NCI-H2171 treated with DMSO at 0.1 percent for 48 hours (cell line): ENCODE measurements around the gene PDZD7.
"Not testable (repeated sequence)": the region's sequence is repeated elsewhere in the genome, so short reads cannot be mapped to it uniquely, and the experiment has no call there.

Experiments used
- DNase-seq: peaks from one replicate; lab custom pipeline; 2025; lab: John Stamatoyannopoulos, UW

PDZD7 gene

DNA sequence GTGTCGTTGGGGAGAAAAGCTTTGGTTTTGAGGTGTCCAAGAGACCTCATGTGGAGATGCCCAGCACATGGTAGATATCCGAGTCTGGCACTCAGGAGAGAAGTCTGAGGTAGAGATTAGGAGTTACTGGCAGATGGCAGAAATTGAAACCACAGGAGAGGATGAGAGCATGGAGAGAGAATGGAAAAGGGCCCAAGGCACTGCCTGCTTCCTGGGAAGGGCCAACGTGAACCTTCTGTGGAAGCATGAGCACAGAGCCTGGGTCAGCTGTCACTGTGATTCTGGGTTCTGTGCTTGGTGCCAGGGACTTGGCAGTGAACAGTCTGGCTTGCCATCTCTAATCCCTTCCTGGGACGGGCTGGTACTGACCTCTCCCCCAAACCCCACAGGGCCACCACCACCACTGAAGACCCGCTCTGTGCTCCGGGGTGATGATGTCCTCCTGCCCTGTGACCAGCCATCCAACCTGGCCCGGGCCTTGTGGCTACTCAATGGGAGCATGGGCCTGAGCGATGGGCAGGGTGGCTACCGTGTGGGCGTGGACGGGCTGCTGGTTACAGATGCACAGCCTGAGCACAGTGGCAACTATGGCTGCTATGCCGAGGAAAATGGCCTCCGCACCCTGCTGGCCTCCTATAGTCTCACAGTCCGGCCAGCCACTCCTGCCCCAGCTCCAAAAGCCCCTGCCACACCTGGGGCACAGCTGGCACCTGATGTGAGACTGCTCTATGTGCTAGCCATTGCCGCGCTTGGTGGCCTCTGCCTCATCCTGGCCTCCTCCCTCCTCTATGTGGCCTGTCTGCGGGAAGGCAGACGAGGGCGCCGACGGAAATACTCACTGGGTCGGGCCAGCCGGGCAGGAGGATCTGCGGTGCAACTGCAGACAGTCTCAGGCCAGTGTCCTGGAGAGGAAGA lies 47.8 kb downstream of the PDZD7 start:
- no peak for DNase-seq

DNA sequence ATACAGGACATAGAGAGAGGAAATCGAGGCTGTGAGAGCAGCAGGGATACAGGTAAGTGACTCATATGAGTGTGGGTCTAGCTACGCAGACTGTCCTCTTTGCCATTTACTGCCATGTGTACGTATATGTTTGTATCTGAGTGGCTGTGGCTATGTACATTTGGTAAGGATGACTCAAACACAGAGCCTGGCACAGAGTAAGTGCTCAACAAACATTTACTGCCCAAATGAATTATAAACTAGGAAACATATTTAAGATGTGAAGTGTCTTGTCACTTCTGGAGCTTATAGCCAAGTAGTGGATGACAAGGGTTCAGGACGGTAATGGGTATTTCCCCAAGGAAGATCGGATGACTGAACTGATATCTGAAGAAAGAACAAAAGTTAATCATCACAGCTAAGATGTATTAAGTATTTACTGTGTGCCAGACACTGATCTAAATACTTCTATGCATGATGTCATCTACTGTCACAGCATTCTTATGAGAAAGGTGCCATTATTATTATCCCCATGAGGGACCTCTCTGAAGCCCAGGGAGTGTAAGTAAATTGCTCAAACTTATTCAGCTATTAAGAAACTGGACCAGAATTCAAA lies 49.7 kb downstream of the PDZD7 start:
- DNase-seq: no peak

DNA sequence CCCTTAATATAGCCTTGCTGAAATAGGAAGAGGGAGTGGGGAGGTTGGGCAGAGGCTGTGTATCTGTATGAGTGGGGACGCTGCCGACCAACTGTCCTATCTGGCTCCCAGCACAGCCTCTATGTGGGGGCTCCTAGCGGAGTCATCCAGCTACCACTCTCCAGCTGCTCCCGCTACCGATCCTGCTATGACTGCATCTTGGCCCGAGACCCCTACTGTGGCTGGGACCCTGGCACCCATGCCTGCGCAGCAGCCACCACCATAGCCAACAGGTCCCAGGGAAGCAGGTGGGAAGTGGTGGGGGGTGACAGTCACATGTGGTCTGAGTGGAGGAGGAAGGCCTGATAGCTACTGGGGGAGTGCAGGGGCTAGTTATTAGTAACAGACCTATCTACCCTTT lies 50.2 kb downstream of the PDZD7 start:
- no peak for DNase-seq

DNA sequence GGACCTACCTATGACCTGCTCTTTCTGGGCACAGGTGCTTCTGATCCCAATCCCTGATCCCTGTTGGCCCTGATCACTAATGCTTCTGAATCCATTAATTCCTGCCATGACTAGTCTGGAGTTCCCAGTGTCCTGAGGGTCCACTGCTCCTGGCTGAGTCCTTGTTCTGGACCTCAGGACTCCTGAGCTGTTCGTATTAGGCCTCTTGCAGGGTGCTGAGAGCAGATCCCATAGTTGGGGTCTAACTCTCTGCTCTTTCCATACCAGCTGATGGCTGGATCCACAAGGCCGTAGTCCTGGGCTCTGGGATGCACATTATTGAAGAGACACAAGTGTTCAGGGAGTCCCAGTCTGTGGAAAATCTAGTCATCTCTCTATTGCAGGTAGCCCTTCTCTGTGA lies 50.6 kb downstream of the PDZD7 start:
- DNase-seq: no peak

DNA sequence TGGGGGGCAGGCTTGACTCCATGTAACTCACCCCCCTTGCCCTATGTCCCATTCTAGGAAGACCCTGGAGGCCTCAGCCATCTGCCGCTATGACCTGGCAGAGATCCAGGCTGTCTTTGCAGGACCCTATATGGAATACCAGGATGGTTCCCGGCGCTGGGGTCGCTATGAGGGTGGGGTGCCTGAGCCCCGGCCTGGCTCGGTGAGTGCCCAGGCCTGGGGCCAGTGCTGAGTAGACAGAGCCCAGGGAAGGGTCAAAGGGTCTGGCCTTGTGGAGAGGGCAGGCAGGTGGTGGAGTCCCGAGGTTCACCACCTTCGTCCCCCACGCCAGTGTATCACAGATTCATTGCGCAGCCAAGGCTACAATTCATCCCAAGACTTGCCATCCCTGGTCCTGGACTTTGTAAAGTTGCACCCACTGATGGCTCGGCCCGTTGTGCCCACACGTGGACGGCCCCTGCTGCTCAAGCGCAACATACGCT lies 51.1 kb downstream of the PDZD7 start:
- no peak for DNase-seq

DNA sequence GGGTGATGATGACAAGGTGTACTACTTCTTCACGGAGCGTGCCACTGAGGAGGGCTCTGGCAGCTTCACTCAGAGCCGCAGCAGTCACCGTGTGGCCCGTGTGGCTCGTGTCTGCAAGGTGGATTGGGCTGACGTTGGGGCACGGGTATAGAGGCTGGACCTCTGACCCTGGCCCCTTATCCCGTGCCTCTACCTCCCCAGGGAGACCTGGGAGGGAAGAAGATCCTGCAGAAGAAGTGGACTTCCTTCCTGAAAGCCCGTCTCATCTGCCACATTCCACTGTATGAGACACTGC lies 52.1 kb downstream of the PDZD7 start:
- no peak for DNase-seq

DNA sequence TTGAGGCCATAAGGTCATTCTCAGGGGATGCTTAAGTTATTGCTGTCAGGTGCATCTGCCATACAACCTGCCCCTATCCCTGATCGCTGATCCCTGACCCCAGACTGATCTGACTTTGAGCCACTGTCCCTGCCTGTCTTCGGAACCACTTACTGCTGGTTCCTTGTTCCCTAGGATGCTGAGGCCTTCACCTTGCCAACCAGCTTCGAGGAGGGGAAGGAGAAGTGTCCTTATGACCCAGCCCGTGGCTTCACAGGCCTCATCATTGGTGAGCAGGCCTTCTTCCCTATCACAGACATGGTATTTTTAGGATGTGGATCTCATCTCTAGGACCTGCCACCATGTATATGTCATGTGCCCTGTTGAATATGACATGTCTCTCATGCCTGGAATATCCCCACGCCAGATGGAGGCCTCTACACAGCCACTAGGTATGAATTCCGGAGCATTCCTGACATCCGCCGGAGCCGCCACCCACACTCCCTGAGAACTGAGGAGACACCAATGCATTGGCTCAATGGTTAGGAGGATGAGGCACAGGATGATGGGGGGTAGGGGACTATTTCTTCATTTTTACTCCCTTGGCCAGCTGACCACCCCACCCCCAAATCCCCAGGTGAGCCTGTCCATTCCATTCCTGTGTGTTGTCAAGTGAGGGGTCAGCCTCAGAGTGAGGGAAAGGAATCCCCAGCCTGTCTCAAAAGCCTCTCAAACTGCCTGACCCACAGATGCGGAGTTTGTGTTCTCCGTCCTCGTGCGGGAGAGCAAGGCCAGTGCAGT lies 52.6 kb downstream of the PDZD7 start:
- DNase-seq: no peak

DNA sequence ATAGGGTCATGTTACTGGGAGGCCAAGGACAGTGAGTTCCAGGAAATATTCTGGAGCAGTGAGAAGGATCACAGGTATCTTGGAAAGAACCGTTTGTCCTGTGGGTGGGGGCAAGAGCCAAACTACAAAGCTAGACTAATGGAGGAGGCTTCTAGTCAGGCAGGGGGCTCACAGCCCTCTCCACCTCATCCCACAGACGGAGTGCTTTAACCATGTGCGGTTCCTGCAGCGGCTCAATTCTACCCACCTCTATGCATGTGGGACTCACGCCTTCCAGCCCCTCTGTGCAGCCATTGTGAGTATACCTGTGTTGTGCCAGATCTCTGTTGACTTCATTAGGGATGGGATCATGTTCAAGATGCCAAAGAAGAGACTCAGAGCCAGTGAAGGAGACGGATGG lies 53.5 kb downstream of the PDZD7 start:
- DNase-seq: no peak

DNA sequence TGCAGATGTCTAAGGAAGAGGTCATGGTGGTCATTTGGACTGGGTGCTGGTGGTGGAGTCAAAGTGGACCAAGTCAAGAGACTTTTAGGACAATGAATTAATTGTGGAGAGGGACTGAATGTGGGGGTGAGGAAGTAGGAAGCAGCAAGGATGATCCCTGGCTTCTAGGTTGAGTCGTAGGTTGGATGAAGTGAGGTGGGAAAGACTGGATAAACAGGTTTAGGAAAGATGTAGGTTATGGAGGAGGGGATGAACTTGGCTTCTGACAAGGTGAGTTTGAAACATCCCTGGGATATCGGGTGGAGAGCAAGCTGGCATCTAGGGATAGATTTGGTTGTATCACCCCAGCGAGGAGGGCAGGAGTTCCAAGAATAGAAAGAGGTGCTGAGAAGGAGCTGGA lies 54.0 kb downstream of the PDZD7 start:
- no peak for DNase-seq

DNA sequence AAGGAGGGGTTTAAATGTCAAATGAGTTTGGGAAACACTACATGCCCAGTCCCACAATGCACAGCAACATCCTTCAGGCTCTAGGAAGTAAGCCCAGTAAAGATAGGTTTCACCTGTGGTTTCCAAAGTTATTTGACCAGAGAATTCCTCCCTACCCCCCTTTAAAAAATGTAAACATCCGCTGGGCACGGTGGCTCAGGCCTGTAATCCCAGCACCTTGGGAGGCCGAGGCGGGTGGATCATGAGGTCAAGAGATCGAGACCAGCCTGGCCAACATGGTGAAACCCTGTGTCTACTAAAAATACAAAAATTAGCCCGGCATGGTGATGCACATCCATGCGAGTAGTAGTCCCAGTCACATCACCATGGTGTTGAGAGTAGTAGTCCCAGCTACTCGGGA lies 55.5 kb downstream of the PDZD7 start:
- DNase-seq: not testable (repeated sequence)

DNA sequence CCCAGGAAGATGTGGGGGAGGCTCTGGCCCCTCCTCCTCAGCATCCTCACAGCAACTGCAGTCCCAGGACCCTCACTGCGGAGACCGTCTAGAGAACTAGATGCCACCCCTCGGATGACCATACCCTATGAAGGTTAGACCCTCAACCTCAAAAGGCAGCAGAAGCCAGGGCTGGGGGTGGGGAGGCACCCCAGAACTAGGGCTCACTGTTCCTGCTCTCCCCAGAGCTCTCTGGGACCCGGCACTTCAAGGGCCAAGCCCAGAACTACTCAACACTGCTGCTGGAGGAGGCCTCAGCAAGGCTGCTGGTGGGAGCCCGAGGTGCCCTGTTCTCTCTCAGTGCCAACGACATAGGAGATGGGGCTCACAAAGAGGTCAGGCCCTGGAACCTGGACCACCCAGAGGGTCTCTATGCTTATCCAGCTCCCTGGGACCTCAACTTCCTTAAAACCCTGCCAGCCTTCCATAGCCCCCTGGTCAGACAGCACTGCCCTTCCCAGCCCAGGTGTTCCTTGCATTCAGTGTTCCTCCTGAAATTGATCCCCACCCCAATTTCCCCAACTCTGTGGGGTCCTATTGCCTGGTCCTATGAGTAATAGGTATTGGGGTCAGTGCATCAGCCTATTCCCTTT lies 57.9 kb downstream of the PDZD7 start:
- DNase-seq: no peak

DNA sequence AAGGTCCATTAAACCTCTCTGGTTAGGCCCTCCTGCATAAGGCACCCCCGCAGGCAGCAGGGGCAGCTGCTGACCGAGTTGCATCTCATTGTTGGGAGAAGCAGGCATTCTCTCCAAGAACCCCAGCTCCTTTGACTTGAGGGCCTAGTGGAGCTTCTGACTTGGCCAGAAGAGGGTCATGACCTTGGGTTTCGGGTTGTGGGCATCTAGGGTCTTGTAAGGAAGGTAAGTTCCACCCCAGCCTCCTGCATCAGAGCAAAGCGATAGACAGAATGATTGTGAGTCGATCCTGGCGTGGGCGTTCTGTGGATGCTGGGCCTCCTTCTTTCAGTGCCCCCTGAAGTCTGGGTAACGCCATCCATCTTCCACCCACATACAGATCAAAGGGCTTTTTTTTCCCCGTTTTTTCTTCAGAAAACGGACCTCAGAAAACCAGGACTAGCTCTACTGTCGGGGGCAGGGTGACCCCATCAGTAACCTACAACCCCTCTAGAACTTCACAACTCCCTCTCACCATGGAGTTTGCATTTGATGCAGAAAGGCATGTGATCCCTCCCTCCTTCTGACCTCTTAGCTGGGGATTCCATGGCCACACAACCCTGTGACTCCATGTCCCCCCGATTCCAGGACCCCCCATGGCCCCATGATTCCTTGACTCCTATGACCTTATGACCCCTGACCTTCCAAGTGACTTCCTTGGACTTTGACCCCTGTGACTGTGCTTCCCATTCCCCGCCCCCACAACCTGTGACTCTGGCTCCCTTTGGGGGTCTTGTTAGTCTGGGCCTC lies 58.6 kb downstream of the PDZD7 start:
- no peak for DNase-seq

DNA sequence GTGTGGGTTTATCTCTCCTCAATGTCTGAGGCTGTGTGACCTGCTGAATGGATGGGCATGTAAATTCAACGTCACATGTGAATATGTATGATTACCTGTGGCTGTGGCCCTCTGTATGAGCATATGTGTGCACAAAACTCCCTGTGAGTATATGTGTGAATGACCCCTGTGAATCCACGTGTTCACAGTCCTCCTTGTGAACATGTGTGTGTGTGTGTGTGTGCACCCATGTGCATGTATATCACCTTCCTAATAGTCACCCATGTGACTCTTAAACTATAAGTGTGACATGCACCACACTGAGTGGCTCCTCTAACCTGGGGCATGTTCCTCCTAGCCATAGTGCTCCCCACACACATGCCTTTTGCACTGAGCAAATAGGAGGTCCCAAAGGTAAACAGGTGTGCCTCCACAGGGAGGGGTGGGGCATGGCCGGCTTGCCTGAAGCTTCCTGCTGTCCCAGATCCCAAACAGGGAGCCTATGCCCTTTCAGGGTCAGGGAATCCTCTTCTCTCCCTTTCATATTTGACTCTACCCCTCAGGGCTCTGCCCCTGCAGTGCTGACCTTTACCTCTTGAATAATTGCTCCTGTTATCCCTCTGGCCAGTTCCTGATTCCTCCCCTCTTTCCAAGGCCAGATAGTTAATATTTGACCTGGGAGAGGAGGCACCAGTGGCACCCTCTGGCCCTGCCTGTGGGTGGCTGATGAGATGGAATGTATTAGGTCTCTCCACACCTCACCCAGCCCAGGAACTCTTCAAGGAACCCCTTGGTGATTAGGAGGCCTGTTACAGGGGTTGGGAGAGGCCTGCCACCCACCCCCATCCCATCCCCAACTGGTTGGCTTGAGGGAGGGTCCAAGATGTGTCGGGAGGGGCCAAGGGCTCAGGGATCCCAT lies 59.8 kb downstream of the PDZD7 start:
- DNase-seq: no peak

DNA sequence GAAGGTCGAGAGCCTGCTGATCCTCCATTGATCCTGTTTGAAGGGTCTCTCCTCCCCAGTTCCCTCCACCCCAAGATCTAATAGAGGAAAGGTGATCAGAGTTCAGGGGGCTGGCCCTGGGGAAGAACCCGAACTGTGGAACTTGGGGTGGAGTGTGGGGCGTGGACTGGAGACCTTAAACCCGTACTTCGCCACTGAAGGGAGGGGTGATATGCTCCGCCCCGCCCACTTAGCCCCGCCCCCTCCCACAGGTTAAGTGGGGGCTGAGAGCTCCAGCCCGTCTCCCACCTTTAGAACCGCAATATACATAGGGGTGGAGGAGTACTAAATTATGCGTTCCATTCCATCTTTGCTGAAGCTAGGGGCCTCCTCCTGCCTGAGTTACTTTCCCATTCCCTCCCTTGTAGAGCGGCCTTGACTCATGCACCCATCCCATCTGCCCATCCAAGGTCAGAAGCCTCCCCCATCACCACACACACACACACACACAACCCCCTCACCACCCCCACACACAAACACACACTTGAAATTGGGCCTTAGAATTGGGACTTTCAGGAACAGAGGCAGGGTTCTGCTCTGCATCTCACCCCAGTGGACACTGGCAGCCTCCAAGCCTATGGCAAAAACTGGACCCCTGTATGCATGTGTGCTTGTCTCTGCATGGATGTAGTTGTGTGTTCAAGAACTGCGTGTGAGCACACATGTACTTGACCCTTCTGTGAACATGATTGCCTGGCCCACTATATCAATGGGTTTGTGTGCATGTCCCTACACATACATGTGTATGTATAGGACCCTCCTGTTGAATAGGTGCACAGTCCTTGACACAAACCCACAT lies 60.6 kb downstream of the PDZD7 start:
- no peak for DNase-seq

DNA sequence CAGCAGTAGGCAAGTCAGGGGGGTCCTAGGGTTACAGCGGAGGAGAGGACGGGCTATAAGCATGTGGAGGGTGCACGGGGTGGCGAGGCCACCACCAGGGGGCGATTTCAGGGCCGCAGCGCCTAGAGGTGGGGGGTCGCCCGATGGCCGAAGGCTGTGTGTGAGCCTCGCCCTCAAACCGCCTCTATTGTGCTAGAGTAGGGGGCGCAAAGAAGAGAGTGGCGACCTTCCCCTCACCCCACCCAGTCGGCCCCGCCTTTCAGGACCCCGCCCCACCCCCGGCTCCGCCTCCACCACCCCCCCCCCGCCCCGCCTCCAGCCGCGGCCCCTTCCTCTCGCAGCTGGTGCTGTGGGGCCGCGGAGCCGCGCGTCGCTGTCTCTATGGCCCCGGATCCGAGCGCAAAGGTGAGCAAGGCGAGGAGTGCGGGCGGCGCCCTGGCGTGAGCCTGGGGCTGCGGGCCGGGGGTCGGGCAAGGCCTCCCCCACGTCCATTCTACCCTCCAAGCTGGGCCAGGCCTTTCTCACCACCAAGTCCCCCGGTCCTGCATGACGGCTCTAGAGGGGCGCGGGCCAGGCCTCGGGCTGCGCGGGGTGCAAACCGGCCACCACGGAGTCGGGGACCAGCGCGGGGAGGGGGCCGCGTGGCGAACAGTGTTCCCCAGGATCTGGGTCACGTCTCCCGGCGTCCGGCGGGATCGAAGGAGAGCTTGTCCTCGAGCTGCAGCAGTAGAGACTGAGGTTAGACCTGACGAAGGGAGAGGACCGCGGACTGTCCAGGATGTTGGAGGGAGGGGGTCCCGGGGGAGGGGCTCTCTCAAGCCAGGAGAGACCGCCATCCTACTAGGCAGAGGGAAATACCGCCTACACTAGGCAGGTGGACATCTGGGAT lies 61.5 kb downstream of the PDZD7 start, which contains the start of gene SEMA4G:
Gene SEMA4G (plus strand): TSS at position 318 of the 889 bp plus-strand sequence. CDS start 3,409 bp downstream, outside the sequence.
- peak; percentile 4 for DNase-seq

DNA sequence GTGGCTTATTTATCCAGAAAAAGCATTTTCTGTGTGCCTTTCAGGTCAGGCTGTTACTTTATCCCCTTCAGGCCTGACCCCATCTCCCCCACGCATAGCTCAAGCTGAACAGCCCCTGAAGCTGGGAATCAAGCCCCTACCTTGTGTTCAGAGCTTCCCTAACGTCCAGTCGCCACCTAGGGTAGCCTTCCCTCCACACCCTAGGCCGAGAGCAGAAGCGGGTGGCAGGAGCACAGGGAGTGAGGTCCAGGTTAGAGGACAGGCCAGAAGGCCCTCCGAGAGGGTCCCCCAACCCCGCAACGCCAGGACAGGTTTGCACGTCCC lies 62.1 kb downstream of the PDZD7 start:
- no peak for DNase-seq

DNA sequence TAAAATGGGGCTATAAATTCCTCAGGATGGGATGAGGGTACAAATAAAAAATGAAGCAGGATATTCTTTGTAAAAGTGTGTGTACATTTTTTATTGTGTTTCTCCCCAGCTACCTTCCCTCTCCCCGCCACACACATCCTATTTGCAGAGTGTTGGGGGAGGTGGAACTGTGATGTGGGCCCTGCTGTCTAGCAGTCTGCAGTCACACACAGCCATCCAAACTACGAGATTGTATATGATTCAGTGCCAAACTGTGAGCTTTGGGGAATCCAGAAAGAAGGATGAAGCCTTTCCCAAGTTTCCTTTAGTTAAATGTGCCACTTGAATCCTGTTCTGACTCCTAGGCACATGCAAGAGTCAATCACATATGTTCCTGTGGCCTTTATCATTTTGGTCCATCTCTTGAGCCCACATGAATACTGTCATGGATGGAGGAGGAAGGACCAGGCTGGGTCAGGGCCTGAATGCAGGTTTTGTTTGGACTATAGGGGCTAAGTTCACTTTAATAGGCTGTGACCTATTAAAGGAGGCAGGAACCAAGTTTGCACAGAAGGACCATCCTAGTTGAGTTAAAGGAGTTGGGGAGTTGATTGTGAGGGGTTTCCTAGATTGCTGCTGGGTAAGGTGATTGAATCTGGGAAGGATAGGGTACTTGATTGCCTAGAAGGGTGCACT lies 62.7 kb downstream of the PDZD7 start:
- no peak for DNase-seq

DNA sequence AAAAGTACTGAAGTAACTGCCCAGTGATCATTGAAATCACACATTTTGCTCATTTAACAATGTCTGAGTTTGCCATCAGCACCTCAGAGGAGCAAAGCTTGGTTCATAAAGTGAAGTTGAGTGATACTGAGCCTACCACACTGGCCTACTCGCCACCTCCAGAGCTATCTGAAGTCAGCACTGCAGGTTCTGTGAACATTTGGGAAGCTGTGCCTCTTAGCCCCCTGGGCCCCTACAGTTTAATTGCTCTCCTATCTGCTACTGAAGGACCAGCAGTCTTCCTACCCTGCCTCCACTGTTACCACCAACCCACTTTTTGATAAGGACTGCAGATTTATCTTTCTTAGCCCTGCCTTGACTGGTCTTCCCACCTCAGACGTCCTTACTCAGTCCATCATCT lies 63.6 kb downstream of the PDZD7 start:
- DNase-seq: no peak
